NCI-H82 treated with DMSO at 0.1 percent for 48 hours (cell line): ENCODE measurements around the gene ANTXR1.

Source experiments
- DNase-seq: peaks from one replicate; lab custom pipeline; 2025; ENCODE audit not compliant: unreplicated experiment; lab: John Stamatoyannopoulos, UW

The ANTXR1 gene

GRCh38 chr2:69201259-69201658, 188.3 kb downstream of the ANTXR1 start:
- DNase-seq: no peak

DNA sequence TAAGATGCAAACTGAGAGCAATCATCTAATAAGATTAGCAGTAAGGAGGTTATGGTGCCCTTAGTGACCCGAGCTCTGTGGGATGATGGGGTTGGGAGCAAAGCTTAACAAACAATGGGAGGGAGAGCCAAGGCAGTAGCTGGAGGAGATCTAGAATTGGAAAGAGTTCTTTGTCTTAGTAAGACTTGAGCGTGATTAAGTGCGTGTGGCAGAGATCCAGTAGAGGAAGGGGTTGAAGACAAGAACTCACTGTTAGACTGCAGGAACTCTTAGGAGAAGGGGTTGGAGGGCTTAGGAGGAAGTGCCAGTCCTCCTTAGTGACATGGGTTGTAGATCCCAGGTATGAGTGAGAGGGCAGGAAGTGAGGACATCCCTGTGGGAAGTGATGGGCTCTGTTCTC, 189.3 kb downstream of the ANTXR1 start:
- peak; percentile 53 for DNase-seq

- DNase-seq: no peak
Measured at GRCh38 chr2:69203166-69203985, 190.4 kb downstream of the ANTXR1 start.

GRCh38 chr2:69204654-69205053, 191.7 kb downstream of the ANTXR1 start:
- DNase-seq: no peak

- DNase-seq: no peak
Measured at GRCh38 chr2:69205076-69205475, 192.1 kb downstream of the ANTXR1 start.

GRCh38 chr2:69205491-69205890, 192.5 kb downstream of the ANTXR1 start:
- DNase-seq: no peak

GRCh38 chr2:69208023-69208595, 195.1 kb downstream of the ANTXR1 start:
- DNase-seq: no peak

DNA sequence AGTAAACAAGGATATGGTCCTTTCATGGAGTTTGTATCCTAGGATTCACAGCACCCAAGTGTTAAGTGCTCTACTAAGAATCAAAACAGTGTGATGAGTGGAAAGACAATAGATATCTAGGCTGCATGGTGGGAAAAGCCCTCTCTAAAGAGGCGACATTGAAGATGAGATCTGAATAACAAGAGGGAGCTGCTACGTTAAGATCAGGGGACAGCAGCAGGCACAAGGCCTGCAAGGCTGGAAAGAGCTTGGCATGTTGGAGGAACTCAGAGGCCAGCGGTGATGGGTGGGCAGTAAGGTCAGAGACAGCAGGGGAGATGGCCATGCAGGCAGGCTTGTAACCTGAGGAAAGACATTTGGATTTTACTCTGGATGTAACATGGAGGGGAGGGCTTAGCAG, 196.5 kb downstream of the ANTXR1 start:
- no peak for DNase-seq

DNA sequence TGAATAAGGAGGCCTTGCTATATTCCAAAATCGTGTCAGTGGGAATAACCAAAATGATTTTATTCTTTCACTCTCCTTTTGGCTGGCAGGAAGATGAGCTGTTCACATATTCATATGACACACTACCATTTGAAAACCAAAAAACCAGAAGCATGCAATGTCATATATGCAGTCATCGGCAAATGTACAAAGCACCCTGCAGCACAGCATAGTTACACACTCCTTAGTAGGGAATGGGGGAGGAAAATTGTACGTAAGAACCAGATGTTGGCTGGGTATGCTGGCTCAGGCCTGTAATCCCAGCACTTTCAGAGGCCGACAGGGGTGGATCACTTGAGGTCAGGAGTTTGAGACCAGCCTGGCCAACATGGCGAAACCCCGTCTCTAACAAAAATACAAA, 197.4 kb downstream of the ANTXR1 start:
- DNase-seq: no peak

DNA sequence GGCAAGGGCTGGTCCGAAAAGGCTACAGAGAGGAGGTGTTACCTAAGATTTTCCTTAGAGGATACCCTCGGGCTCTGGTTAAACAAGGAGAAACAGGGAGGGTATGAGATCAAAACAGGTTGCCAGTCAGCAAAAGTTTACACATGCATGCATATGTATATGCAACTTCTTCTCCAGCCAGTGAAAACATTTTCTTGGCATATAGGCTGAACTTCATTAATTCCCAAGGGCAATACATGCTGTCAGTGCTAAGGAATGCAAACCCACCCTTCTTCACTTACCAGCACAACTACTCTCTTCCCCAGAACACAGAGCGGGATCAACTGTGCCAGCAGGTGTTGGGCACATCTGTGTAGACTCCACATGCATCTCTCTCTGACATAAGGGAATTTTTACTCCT, 198.1 kb downstream of the ANTXR1 start:
- DNase-seq: no peak

DNA sequence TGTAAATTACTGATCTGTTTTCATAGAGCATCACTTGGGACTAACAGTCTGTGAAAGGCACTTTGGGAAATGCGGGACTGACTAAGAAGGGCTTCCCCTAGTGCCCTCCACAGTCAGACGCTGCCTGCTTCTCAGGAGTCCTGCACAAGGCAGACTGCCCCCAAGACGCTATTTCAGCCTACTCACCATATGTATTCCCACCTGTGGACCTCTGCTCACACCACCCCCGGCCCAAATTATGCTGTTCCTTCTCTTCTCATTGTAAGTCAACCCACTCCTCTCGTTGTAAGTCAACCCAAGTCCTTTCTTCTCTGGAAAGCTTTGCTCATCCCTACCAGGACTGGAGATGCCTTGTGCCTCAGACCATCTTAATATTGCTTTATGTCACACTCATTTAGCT, 198.7 kb downstream of the ANTXR1 start:
- no peak for DNase-seq

GRCh38 chr2:69212238-69213028, 199.5 kb downstream of the ANTXR1 start:
- no peak for DNase-seq

- peak; percentile 42 for DNase-seq
Measured at GRCh38 chr2:69213201-69213600, 200.2 kb downstream of the ANTXR1 start.

DNA sequence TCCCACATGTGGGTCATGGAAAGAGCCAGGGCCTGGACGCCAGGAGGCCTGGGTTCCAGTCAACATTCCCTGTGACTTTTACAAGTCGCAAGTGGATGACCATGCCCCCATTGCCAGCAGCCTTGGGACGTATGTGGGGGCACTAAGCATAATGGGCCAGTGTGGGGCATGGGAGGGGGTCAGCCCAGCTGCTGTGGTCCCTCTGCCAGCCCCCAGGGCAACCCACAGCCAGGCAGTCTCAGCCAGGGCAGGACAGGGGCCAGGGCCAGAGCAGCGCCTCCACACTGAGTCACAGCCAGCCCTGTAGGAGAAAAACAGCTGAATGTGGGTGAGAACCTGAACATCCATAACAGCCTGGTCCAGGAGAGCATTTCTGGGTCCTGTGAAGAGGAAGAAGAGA, 200.8 kb downstream of the ANTXR1 start:
- no peak for DNase-seq

DNA sequence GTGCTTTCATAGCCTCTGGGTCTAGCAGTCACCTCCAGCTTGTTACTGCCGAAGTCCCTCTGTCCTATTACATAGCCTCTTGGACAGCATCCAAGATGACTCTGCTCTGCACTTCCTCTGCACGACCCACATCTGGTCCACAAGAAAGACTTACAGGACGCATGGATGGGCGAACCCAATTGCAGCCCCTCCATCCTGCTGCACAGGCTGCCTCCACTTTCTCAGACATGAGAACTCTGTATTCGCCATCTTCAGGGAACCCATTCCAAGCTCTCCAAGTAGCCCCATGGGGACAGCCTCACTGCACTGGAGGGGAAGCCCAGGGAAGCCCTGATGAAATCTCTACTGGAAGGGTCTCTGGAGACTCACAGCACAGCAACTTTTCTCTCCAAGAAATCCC, 201.9 kb downstream of the ANTXR1 start:
- no peak for DNase-seq

GRCh38 chr2:69216535-69217332, 203.8 kb downstream of the ANTXR1 start:
- no peak for DNase-seq

DNA sequence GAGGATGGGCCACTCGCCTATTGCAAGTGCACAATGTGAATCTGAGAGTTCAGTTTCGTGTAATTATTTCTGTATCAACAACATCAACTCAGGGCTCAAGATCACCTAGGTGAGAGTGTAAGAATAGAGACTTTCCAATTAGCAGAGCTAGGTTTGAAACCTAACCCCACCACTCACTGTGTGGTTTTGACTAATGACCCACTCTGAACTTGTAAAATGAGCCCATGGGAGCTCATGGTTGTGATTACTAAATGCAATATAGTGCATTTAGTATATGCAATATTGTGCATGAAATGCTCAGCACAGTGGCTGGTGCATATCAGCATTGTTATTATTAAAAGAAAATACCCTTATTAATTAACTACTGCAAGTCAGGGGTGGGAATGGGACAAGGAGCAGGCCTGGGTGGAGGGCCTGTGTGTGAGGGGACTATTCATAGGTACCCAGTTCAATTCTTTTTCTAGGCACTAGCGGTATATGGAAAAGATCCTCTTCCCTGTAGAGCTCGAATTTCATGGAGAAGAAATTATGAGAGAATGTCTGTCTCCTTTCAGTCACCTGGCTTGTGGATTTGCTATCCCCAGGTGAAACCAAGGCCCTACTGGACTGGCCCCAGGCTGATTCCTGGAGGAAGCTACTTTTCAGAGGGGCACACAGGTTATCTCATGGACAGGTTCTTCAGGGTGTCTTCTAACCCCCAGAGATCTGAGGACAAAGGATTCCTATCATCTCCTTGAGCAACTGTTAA, 204.5 kb downstream of the ANTXR1 start:
- no peak for DNase-seq

GRCh38 chr2:69221512-69221911, 208.5 kb downstream of the ANTXR1 start:
- no peak for DNase-seq

GRCh38 chr2:69221960-69222751, 209.2 kb downstream of the ANTXR1 start:
- DNase-seq: no peak
